Upper lobe of left lung (tissue), 6 donors: ENCODE results near the gene KCNAB1. TPM values are rescaled to one million over a fixed set of nuclear protein-coding genes. Genes with fewer than 3 reads are reported as not detected.
"Not testable (repeated sequence)": the region's sequence is repeated elsewhere in the genome, so short reads cannot be mapped to it uniquely, and the experiment has no call there.

Experiments used
- ATAC-seq, 2 donors: fragments of 200-7000 bp; cut with Tn5 transposase; one replicate each; pipeline ENCODE4 v1.9.1; 2022; ENCODE audit warnings: mild to moderate bottlenecking in 2 of 2, moderate library complexity in 2 of 2; ENCODE audit not compliant: low FRiP score in 2 of 2
- DNase-seq, 2 donors: peaks; one replicate each; pipeline ENCODE4 v3.0.0-alpha.2; 2019 to 2020
- H3K27ac ChIP-seq, 4 donors: fragments of 200-600 bp; sonication (generic); one replicate each; pipeline ENCODE4 v1.5.1; 2016 to 2019
- H3K27me3 ChIP-seq, 4 donors: fragments of 200-600 bp; sonication (generic); one replicate each; pipeline ENCODE4 v1.5.1; 2017 to 2019
- H3K36me3 ChIP-seq, 4 donors: fragments of 200-600 bp; sonication (generic); one replicate each; pipeline ENCODE4 v1.5.1; 2016 to 2019
- H3K4me1 ChIP-seq, 4 donors: fragments of 200-600 bp; sonication (generic); one replicate each; pipeline ENCODE4 v1.5.1; 2018 to 2019
- H3K4me3 ChIP-seq, 4 donors: fragments of 200-600 bp; sonication (generic); one replicate each; pipeline ENCODE4 v1.5.1; 2017 to 2019; ENCODE audit warnings: mild to moderate bottlenecking in 2 of 4, moderate library complexity in 1 of 4
- H3K9me3 ChIP-seq, 4 donors: fragments of 200-600 bp; sonication (generic); one replicate each; pipeline ENCODE4 v1.5.1; 2018 to 2019
- CTCF ChIP-seq, 6 experiments: fragments of 450-650 bp in 4 of 6; fragments of 200-600 bp in 2 of 6; sonication (generic) in 2 of 6; IDR thresholded peaks; one replicate each; pipeline ENCODE4 v1.5.1; 2016 to 2019; ENCODE audit warnings: antibody characterized with exemption in 6 of 6
- EP300 ChIP-seq, 4 donors: sonication (generic); formaldehyde crosslinking; IDR thresholded peaks; one replicate each; pipeline ENCODE4 v1.5.1; 2017; ENCODE audit warnings: antibody characterized with exemption in 4 of 4, control low read depth in 2 of 4
- POLR2A ChIP-seq, 4 donors: fragments of 450-650 bp; IDR thresholded peaks; one replicate each; pipeline ENCODE4 v1.5.1; 2016 to 2017; ENCODE audit warnings: antibody characterized with exemption in 4 of 4, mild to moderate bottlenecking in 2 of 4
- POLR2AphosphoS5 ChIP-seq, 2 donors: sonication (generic); formaldehyde crosslinking; IDR thresholded peaks; one replicate each; pipeline ENCODE4 v1.5.1; 2017; ENCODE audit warnings: antibody characterized with exemption in 2 of 2
- WGBS, 2 donors: methylation state at CpG; one replicate each; pipeline ENCODE4 v1.1.5; 2017 to 2018; 5-methylcytosine and 5-hydroxymethylcytosine counted together
- total RNA-seq, 6 donors: library from RNA; depleted of rRNA in 4 of 6; stranded (reverse); fragments of >200 nt in 4 of 6; gene quantifications; one replicate each; pipeline versions ENCODE4 v1.1.0 to v1.2.1, GENCODE V29; 2016 to 2021
- donor health status: DM: no; HTN: no; CAD: no; lungs with moderate emphysema.
- donor health status: DM: no; HTN: yes; CAD: no; lungs with severe emphysema.

Gene KCNAB1
- total RNA-seq, 6 donors from 2014 or later, result 0.79 to 5.2 (median 3.0) TPM

GRCh38 chr3:156561533-156561932, 441.2 kb downstream of the KCNAB1 start:
- no peaks in the 10 kb centered on the region for H3K27me3 ChIP-seq
- H3K9me3 ChIP-seq, result no peaks in the 10 kb centered on the region
- WGBS, 2 donors, result 67 to 78% methylated on average over 2 of the region's 2 CpGs
- no peak for DNase-seq
- ATAC-seq, result no peak
- TF ChIP-seq POLR2A (IDR thresholded peaks at IDR 0.05), result no peak
- TF ChIP-seq EP300 (IDR thresholded peaks at IDR 0.05), result no peak
- TF ChIP-seq POLR2AphosphoS5 (IDR thresholded peaks at IDR 0.05), result no peak
- no peak for TF ChIP-seq CTCF (IDR thresholded peaks at IDR 0.05)
- H3K36me3 ChIP-seq, result no peaks in the 10 kb centered on the region
- no peaks in the 10 kb centered on the region for H3K4me1 ChIP-seq
- H3K27ac ChIP-seq, result no peak overlapping the region
- H3K4me3 ChIP-seq, result no peak overlapping the region

GRCh38 chr3:156562486-156562885, 442.1 kb downstream of the KCNAB1 start:
- H3K36me3 ChIP-seq, H3K9me3 ChIP-seq, H3K27me3 ChIP-seq, H3K4me3 ChIP-seq, H3K27ac ChIP-seq, ATAC-seq, DNase-seq, H3K4me1 ChIP-seq: not testable (repeated sequence)
- 77 to 86% methylated on average over 8 of the region's 8 CpGs for WGBS, 2 donors

- 67% methylated on average over 1 of the region's 1 CpG for WGBS, 2 donors
- H3K27ac ChIP-seq, result no peak overlapping the region
- ATAC-seq (no peak), DNase-seq (no peak)
- no peaks in the 10 kb centered on the region for H3K9me3 ChIP-seq
- no peak overlapping the region for H3K4me3 ChIP-seq
- no peaks in the 10 kb centered on the region for H3K4me1 ChIP-seq
- TF ChIP-seq CTCF (IDR thresholded peaks at IDR 0.05) (no peak), POLR2A (IDR thresholded peaks at IDR 0.05) (no peak), POLR2AphosphoS5 (IDR thresholded peaks at IDR 0.05) (no peak), EP300 (IDR thresholded peaks at IDR 0.05) (no peak)
- H3K27me3 ChIP-seq, result no peaks in the 10 kb centered on the region
- H3K36me3 ChIP-seq, result no peaks in the 10 kb centered on the region
Measured at GRCh38 chr3:156563900-156564682, 443.7 kb downstream of the KCNAB1 start.

- 86% methylated on average over 8 of the region's 8 CpGs for WGBS, 2 donors
- not testable (repeated sequence) for H3K36me3 ChIP-seq, DNase-seq, H3K27ac ChIP-seq, H3K27me3 ChIP-seq, H3K4me3 ChIP-seq, H3K4me1 ChIP-seq, ATAC-seq, H3K9me3 ChIP-seq
Measured at GRCh38 chr3:156569016-156569415, 448.6 kb downstream of the KCNAB1 start.

GRCh38 chr3:156569881-156570280, 449.5 kb downstream of the KCNAB1 start:
- H3K4me1 ChIP-seq, H3K4me3 ChIP-seq, H3K27ac ChIP-seq, DNase-seq, H3K36me3 ChIP-seq, H3K9me3 ChIP-seq, ATAC-seq, H3K27me3 ChIP-seq: not testable (repeated sequence)
- 64 to 73% methylated on average over 4 of the region's 4 CpGs for WGBS, 2 donors

GRCh38 chr3:156575641-156576040, 455.3 kb downstream of the KCNAB1 start:
- TF ChIP-seq POLR2A (IDR thresholded peaks at IDR 0.05) (no peak), POLR2AphosphoS5 (IDR thresholded peaks at IDR 0.05) (no peak), EP300 (IDR thresholded peaks at IDR 0.05) (no peak), CTCF (IDR thresholded peaks at IDR 0.05) (no peak)
- WGBS, 2 donors, result 91 to 95% methylated on average over 3 of the region's 3 CpGs
- H3K27ac ChIP-seq, result no peak overlapping the region
- no peak for ATAC-seq
- no peaks in the 10 kb centered on the region for H3K27me3 ChIP-seq
- no peaks in the 10 kb centered on the region for H3K36me3 ChIP-seq
- H3K4me3 ChIP-seq, result no peak overlapping the region
- no peaks in the 10 kb centered on the region for H3K9me3 ChIP-seq
- DNase-seq, result no peak
- H3K4me1 ChIP-seq, result peaks cover 0 to 6% (median 0%) of the 10 kb centered on the region in 4 donors
